WTC11 (cell line): ENCODE results near the gene PRKCE.

Experiments
- AFF4 ChIP-seq: sonication (generic); formaldehyde crosslinking; IDR thresholded peaks from 2 replicates; pipeline ENCODE4 v1.8.1; 2023; ENCODE audit warnings: mild to moderate bottlenecking, missing genetic modification reagents, borderline replicate concordance
- CTCF ChIP-seq: fragments of 200-600 bp; IDR thresholded peaks from 2 replicates; pipeline ENCODE4 v1.8.0; 2022; ENCODE audit warnings: antibody characterized with exemption
- ESRRA ChIP-seq: sonication (generic); formaldehyde crosslinking; IDR thresholded peaks from 2 replicates; pipeline ENCODE4 v1.8.1; 2022; ENCODE audit warnings: mild to moderate bottlenecking, missing genetic modification reagents, borderline replicate concordance
- IRF2 ChIP-seq: sonication (generic); formaldehyde crosslinking; IDR thresholded peaks from 2 replicates; pipeline ENCODE4 v1.8.0; 2022; ENCODE audit warnings: low read depth, missing genetic modification reagents, borderline replicate concordance
- MAX ChIP-seq: sonication (generic); formaldehyde crosslinking; IDR thresholded peaks from 2 replicates; pipeline ENCODE4 v1.8.0; 2022; ENCODE audit warnings: mild to moderate bottlenecking, missing genetic modification reagents
- NFE2L1 ChIP-seq: sonication (generic); formaldehyde crosslinking; IDR thresholded peaks from 2 replicates; pipeline ENCODE4 v1.8.1; 2023; ENCODE audit warnings: missing genetic modification reagents
- USF1 ChIP-seq: sonication (generic); formaldehyde crosslinking; IDR thresholded peaks from 2 replicates; pipeline ENCODE4 v1.8.0; 2022; ENCODE audit warnings: mild to moderate bottlenecking, missing genetic modification reagents
- USF2 ChIP-seq: sonication (generic); formaldehyde crosslinking; IDR thresholded peaks from 2 replicates; pipeline ENCODE4 v1.8.1; 2023; ENCODE audit warnings: mild to moderate bottlenecking, missing genetic modification reagents, moderate library complexity
- ZBTB21 ChIP-seq: sonication (generic); formaldehyde crosslinking; IDR thresholded peaks from 2 replicates; pipeline ENCODE4 v1.8.1; 2023; ENCODE audit warnings: mild to moderate bottlenecking, missing genetic modification reagents, borderline replicate concordance
- ZNF138 ChIP-seq: sonication (generic); formaldehyde crosslinking; conservative IDR thresholded peaks from 2 replicates; pipeline ENCODE4 v1.8.1; 2022; ENCODE audit warnings: mild to moderate bottlenecking, moderate library complexity, missing genetic modification reagents
- ZNF512 ChIP-seq: sonication (generic); formaldehyde crosslinking; IDR thresholded peaks from 2 replicates; pipeline ENCODE4 v1.8.1; 2022; ENCODE audit warnings: missing genetic modification reagents, borderline replicate concordance

- TF ChIP-seq ZBTB21 (CRISPR knock-in tag) (no peak), NFE2L1 (CRISPR knock-in tag) (no peak), ZNF512 (CRISPR knock-in tag) (no peak), USF2 (CRISPR knock-in tag) (no peak), USF1 (CRISPR knock-in tag) (no peak), CTCF (no peak), MAX (CRISPR knock-in tag) (no peak), AFF4 (no peak), ESRRA (CRISPR knock-in tag) (no peak), IRF2 (CRISPR knock-in tag) (no peak), ZNF138 (no peak)
Measured at GRCh38 chr2:46071074-46071473, 419.6 kb downstream of the PRKCE start.
